Measurements from ENCODE around the gene TFPI. TPM values are rescaled to one million over a fixed set of nuclear protein-coding genes. Genes with fewer than 3 reads are reported as not detected.

Gene TFPI
- total and polyA plus RNA-seq, 2 of the 8 experiments (the other 6 are each of a cell fraction or from before 2014, with no cell fraction given): 2.0 to 7.1 TPM

- TF ChIP-seq RAD21 (IDR thresholded peaks at IDR 0.05 in 1 of 2, conservative IDR thresholded peaks at IDR 0.05 in 1 of 2; ENCODE audit: low read depth in 2 of 2, low read length in 2 of 2) (peak; percentile 98 to 99), RFX5 (IDR thresholded peaks at IDR 0.05; ENCODE audit: borderline replicate concordance, low read depth, low read length) (peak; percentile 38; the same call in 1 of the 2 replicates), RBBP5 (IDR thresholded peaks at IDR 0.05; ENCODE audit: borderline replicate concordance, low read depth, low read length) (no peak)
Measured at GRCh38 chr2:187499941-187500532, 54.2 kb downstream of the TFPI start (continued).
